GM12878 (cell line): ENCODE measurements around the gene YBEY. TPM values are rescaled to one million over a fixed set of nuclear protein-coding genes. Genes with fewer than 3 reads are reported as not detected.

Experiments
- ATF7 ChIP-seq: fragments of 450-650 bp; IDR thresholded peaks from 2 replicates; pipeline ENCODE4 v1.6.1; 2016; ENCODE audit warnings: low read depth, mild to moderate bottlenecking
- BACH1 ChIP-seq: fragments of 450-650 bp; IDR thresholded peaks from 2 replicates; pipeline ENCODE4 v1.6.1; 2017; ENCODE audit warnings: mild to moderate bottlenecking, borderline replicate concordance
- BHLHE40 ChIP-seq, 2 experiments: fragments of 450-650 bp in 1 of 2; IDR thresholded peaks; 2 replicates each; pipeline ENCODE4 v1.6.1; 2011 to 2017; ENCODE audit warnings: low read depth in 2 of 2, borderline replicate concordance in 1 of 2, improper control_type of control experiment in 1 of 2, low read length in 1 of 2, mild to moderate bottlenecking in 1 of 2
- CBX3 ChIP-seq: fragments of 200-600 bp; sonication (generic); IDR thresholded peaks from 2 replicates; pipeline ENCODE4 v1.6.1; 2016; ENCODE audit warnings: low read depth, borderline replicate concordance
- CHD1 ChIP-seq: IDR thresholded peaks from 2 replicates; pipeline ENCODE4 v1.6.1; 2012; ENCODE audit warnings: low read depth, low read length, improper control_type of control experiment
- CREB1 ChIP-seq: IDR thresholded peaks from 2 replicates; pipeline ENCODE4 v1.6.1; 2012; ENCODE audit warnings: low read depth, mild to moderate bottlenecking, inconsistent platforms
- GATAD2B ChIP-seq: fragments of 450-650 bp; conservative IDR thresholded peaks from 2 replicates; pipeline ENCODE4 v1.6.1; 2017; ENCODE audit warnings: low read depth, mild to moderate bottlenecking, moderate library complexity
- NFYB ChIP-seq: IDR thresholded peaks from 2 replicates; pipeline ENCODE4 v1.6.1; 2011; ENCODE audit warnings: low read depth, mild to moderate bottlenecking, low read length, improper control_type of control experiment, moderate library complexity; ENCODE audit not compliant: insufficient read depth
- NKRF ChIP-seq: fragments of 450-650 bp; conservative IDR thresholded peaks from 2 replicates; pipeline ENCODE4 v1.6.1; 2017; ENCODE audit warnings: mild to moderate bottlenecking, moderate library complexity
- POLR2A ChIP-seq: IDR thresholded peaks from 2 replicates; pipeline ENCODE4 v1.6.1; 2011; ENCODE audit warnings: low read depth, mild to moderate bottlenecking, low read length
- POLR2AphosphoS2 ChIP-seq: IDR thresholded peaks from 2 replicates; pipeline ENCODE4 v1.6.1; 2011; ENCODE audit warnings: low read depth, mild to moderate bottlenecking, low read length, improper control_type of control experiment, moderate library complexity
- POLR2AphosphoS5 ChIP-seq: IDR thresholded peaks from 2 replicates; pipeline ENCODE4 v1.6.1; 2011; ENCODE audit warnings: mild to moderate bottlenecking, low read length, inconsistent platforms
- RB1 ChIP-seq: fragments of 450-650 bp; formaldehyde crosslinking; IDR thresholded peaks from 2 replicates; pipeline ENCODE4 v1.6.1; 2017; ENCODE audit warnings: mild to moderate bottlenecking, borderline replicate concordance
- RBBP5 ChIP-seq: fragments of 200-600 bp; sonication (generic); conservative IDR thresholded peaks from 2 replicates; pipeline ENCODE4 v1.6.1; 2016
- RCOR1 ChIP-seq: conservative IDR thresholded peaks from 2 replicates; pipeline ENCODE4 v1.6.1; 2012; ENCODE audit warnings: low read depth, low read length, improper control_type of control experiment
- RELA ChIP-seq: fragments of 450-650 bp; IDR thresholded peaks from 2 replicates; pipeline ENCODE4 v1.8.0; 2014; ENCODE audit warnings: borderline replicate concordance; ENCODE audit not compliant: partially characterized antibody
- RFX5 ChIP-seq: IDR thresholded peaks from 2 replicates; pipeline ENCODE4 v1.6.1; 2011; ENCODE audit warnings: low read depth, low read length, improper control_type of control experiment
- SMAD5 ChIP-seq: IDR thresholded peaks from 2 replicates; pipeline ENCODE4 v1.6.1; 2016; ENCODE audit warnings: antibody characterized with exemption, low read depth
- SMARCA5 ChIP-seq: fragments of 450-650 bp; IDR thresholded peaks from 2 replicates; pipeline ENCODE4 v1.6.1; 2017; ENCODE audit warnings: mild to moderate bottlenecking
- SP1 ChIP-seq: IDR thresholded peaks from one replicate; pipeline ENCODE4 v1.6.1; 2011; ENCODE audit warnings: low read depth, low read length
- STAT3 ChIP-seq: IDR thresholded peaks from 2 replicates; pipeline ENCODE4 v1.6.1; 2011; ENCODE audit warnings: low read depth, low read length, improper control_type of control experiment
- TAF1 ChIP-seq: IDR thresholded peaks from 2 replicates; pipeline ENCODE4 v1.6.1; 2011; ENCODE audit warnings: mild to moderate bottlenecking, low read depth, low read length, borderline replicate concordance
- ZBTB40 ChIP-seq: fragments of 450-650 bp; IDR thresholded peaks from 2 replicates; pipeline ENCODE4 v1.6.1; 2016; ENCODE audit warnings: mild to moderate bottlenecking, moderate library complexity, borderline replicate concordance
- ZNF207 ChIP-seq: fragments of 450-650 bp; IDR thresholded peaks from 2 replicates; pipeline ENCODE4 v1.6.1; 2014; ENCODE audit warnings: antibody characterized with exemption, mild to moderate bottlenecking, borderline replicate concordance
- ZNF622 ChIP-seq: fragments of 450-650 bp; IDR thresholded peaks from 2 replicates; pipeline ENCODE4 v1.6.1; 2017; ENCODE audit warnings: mild to moderate bottlenecking, inconsistent platforms
- polyA plus RNA-seq, 11 experiments: library from polyadenylated mRNA; depleted of rRNA in 4 of 11; unstranded in 6 of 11; stranded (reverse) in 5 of 11; fragments of >200 nt; fragmentation: Nextera tagmentation in 4 of 11; fragmentation: Illumina TruSeq in 1 of 11; extraction: Ambion mirVana in 4 of 11; extraction: Trizol in 1 of 11; gene quantifications; 1 replicate in 1 of 11; 2 replicates in 10 of 11; pipeline versions ENCODE4 v1.2.1 to v1.2.3, GENCODE V29; 2011 to 2016; ENCODE audit warnings: inconsistent platforms in 2 of 11, missing spikeins in 2 of 11, low read depth in 1 of 11
- total RNA-seq, 4 experiments: library from RNA; depleted of rRNA in 3 of 4; stranded (reverse); fragments of >200 nt in 3 of 4; fragmentation: Illumina TruSeq in 1 of 4; extraction: Trizol in 1 of 4; gene quantifications; 2 replicates each; pipeline versions ENCODE4 v1.2.1 to v1.2.3, GENCODE V29; 2013 to 2021
- TF ChIP-seq, protein P1 (sequence below): IDR thresholded peaks from 2 replicates; pipeline ENCODE4 v1.6.1; 2012; ENCODE audit warnings: low read depth, low read length, improper control_type of control experiment

YBEY gene
- total and polyA plus RNA-seq, 10 of the 15 experiments (the other 5 are each of a cell fraction or from before 2014, with no cell fraction given): 6.5 to 31.4 (median 18.5) TPM

DNA sequence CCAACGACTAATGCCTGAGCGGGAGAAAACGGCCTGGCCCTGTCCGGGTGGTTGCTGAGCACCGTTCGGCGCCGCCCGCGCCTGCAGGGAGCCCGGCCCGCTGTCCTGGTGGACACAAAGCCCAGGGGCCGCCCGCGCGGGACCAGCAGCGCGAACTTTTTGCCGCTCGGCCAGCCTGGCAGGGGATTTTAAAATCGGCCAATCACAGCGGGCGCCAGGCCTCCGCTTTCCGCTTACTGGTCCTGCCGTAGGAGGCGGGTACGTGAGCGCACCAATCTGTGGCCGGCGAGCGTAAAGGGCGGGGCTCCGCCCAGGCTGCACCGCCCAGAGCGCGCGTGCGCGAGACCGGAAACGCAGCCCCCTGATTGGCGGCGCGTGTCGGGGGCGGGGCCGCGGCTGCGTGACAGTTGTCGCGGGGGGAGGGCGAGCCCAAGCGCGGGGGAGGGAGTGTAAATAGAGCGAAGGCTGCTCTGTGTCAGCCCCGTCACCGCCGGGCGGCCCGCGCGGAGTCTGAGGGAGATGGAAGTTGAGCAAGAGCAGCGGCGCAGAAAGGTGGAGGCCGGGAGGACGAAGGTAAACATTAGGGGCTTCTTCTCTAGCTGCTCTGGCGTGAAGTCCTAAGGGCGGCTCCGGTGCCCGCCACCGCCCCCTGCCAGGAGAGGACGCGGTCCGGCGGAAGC lies 37.7 kb downstream of the YBEY start, which contains the start of the genes C21orf58 and PCNT (continued):
- TF ChIP-seq NKRF: peak; percentile 99
- no peak for TF ChIP-seq ZBTB40
- TF ChIP-seq RBBP5: peak; percentile 84; the same call in 1 of the 2 replicates
- TF ChIP-seq TAF1: peak; percentile 76
- TF ChIP-seq RCOR1: no peak
- peak; percentile 30; the same call in 1 of the 2 replicates for TF ChIP-seq SMAD5
- TF ChIP-seq RFX5: peak; percentile 43; the same call in 1 of the 2 replicates
- no peak for TF ChIP-seq ZNF622
- peak; percentile 94; the same call in 1 of the 2 replicates for TF ChIP-seq RB1
- peak; percentile 94 for TF ChIP-seq CHD1
- TF ChIP-seq POLR2AphosphoS2: peak; percentile 32; the same call in 1 of the 2 replicates
- no peak for TF ChIP-seq STAT3
- TF ChIP-seq POLR2AphosphoS5: no peak
- peak; percentile 63 for TF ChIP-seq GATAD2B
- peak; percentile 96 for TF ChIP-seq NFYB
- TF ChIP-seq SMARCA5: peak; percentile 91
- TF ChIP-seq BHLHE40 (IDR thresholded peaks at IDR 0.05; ENCODE audit: borderline replicate concordance in 1 of 2, low read depth in 2 of 2, low read length in 1 of 2): peak; percentile 42 to 86; a peak in 3 of 4 replicates
- 0 out of 2 replicates have a peak, but pooled peaks have one; percentile 45 for TF ChIP-seq ZNF207
- TF ChIP-seq, protein P1, sequence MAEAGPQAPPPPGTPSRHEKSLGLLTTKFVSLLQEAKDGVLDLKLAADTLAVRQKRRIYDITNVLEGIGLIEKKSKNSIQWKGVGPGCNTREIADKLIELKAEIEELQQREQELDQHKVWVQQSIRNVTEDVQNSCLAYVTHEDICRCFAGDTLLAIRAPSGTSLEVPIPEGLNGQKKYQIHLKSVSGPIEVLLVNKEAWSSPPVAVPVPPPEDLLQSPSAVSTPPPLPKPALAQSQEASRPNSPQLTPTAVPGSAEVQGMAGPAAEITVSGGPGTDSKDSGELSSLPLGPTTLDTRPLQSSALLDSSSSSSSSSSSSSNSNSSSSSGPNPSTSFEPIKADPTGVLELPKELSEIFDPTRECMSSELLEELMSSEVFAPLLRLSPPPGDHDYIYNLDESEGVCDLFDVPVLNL: peak; percentile 97
- TF ChIP-seq CREB1: peak; percentile 38; the same call in 1 of the 2 replicates
- TF ChIP-seq ATF7: no peak
- no peak for TF ChIP-seq RELA
- peak; percentile 28; the same call in 1 of the 2 replicates for TF ChIP-seq BACH1
- TF ChIP-seq POLR2A: peak; percentile 89
- TF ChIP-seq CBX3: no peak
- TF ChIP-seq SP1: peak; percentile 94
